Lower leg skin (tissue), 4 donors: ENCODE data around the gene TMEM38A. TPM values are rescaled to one million over a fixed set of nuclear protein-coding genes. Genes with fewer than 3 reads are reported as not detected.

Source experiments
- DNase-seq, 2 donors: peaks; one replicate each; pipeline ENCODE4 v3.0.0-alpha.2; 2019; ENCODE audit warnings: low spot score in 2 of 2
- H3K4me3 ChIP-seq: fragments of 200-600 bp; sonication (generic); 2 replicates; pipeline ENCODE4 v1.5.1; 2017; ENCODE audit warnings: mild to moderate bottlenecking, low read depth; ENCODE audit not compliant: poor library complexity, severe bottlenecking
- CTCF ChIP-seq, 3 donors: fragments of 450-650 bp; IDR thresholded peaks; one replicate each; pipeline ENCODE4 v1.5.1; 2016; ENCODE audit warnings: antibody characterized with exemption in 3 of 3, mild to moderate bottlenecking in 3 of 3, moderate library complexity in 2 of 3
- POLR2A ChIP-seq, 2 donors: fragments of 450-650 bp; IDR thresholded peaks; one replicate each; pipeline ENCODE4 v1.6.1; 2016 to 2017; ENCODE audit warnings: antibody characterized with exemption in 2 of 2, mild to moderate bottlenecking in 1 of 2, moderate library complexity in 1 of 2
- WGBS, 2 donors: methylation state at CpG; one replicate each; pipeline ENCODE4 v1.1.5; 2018; 5-methylcytosine and 5-hydroxymethylcytosine counted together
- intact Hi-C: fragments of 100-400 bp; cut with DNase I; formaldehyde crosslinking; loops from one replicate; pipeline ENCODE4 v1.15.0; 2023; ENCODE audit warnings: low total_unique reads
- total RNA-seq, 4 donors: library from RNA; depleted of rRNA; stranded (reverse); fragments of >200 nt; gene quantifications; one replicate each; pipeline ENCODE4 v1.1.0, GENCODE V29; 2016

The TMEM38A gene
- total RNA-seq, 4 donors from 2014 or later: 1.3 to 3.2 (median 2.2) TPM

DNA sequence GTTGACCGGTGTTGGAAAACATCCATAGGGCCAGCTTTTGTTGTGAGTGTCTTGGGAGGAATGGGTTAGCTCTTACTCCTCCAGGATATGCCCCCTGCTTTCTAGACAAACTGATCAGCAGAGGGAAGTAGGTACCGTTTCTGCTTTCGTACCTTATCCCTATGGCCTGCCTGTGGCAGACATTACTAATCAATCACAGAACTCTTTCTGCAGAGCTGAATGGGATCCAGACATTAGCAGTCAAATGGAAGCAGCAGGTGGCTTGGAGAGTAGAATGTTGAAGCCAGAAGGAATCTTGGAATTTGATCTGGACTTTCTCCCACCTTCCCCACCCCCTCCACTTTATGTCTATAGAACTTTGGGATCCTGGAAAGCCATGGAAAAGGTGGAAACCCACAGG is 75.8 kb downstream of the TMEM38A start:
- WGBS, 2 donors: 64 to 73% methylated on average over 3 of the region's 3 CpGs
- TF ChIP-seq CTCF (IDR thresholded peaks at IDR 0.05) (no peak), POLR2A (IDR thresholded peaks at IDR 0.05) (no peak)
- H3K4me3 ChIP-seq: no peak overlapping the region
- intact Hi-C loops: no loop called here
- DNase-seq: no peak

DNA sequence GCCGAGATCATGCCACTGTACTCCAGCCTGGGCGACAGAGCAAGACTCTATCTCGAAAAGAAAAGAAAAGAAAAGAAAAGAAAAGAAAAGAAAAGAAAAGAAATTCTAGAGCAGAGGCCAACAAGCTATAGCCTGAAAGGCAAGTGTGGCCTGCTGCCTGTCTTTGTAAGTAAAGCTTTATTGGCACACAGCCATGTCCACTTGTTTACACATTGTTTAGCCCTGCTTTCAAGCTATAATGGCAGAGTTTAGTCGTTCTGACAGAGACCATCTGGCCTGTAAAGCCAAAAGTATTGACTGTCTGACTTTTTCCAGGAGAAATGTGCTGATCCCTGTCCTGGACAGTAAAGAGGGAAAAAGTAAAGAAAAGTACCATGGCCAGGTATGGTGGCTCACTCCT is 77.0 kb downstream of the TMEM38A start:
- no peak for DNase-seq
- no peak for TF ChIP-seq CTCF (IDR thresholded peaks at IDR 0.05)
- TF ChIP-seq POLR2A (IDR thresholded peaks at IDR 0.05): no peak
- intact Hi-C loops: no loop called here
- 63 to 73% methylated on average over 4 of the region's 4 CpGs for WGBS, 2 donors
- no peak overlapping the region for H3K4me3 ChIP-seq

DNA sequence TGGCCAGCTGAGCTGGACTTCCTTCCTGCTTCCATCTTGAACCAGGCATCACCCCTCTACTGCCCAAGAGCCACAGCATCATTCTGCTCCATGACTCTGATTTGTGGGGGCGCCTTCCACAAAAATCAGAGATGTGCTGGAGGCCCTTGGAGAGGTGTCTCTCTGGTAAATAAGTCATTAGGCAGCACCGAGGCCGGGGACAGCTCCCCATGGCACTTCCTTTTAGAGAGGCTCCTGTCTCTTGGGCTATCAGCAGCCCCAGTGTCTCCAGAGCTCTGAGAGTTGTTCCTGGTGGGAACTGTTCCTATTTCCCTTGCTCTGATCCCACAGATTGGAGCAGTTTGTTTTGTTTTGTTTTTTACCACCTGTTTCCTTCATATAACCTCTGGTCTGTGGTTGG is 78.6 kb downstream of the TMEM38A start:
- no peak for DNase-seq
- TF ChIP-seq POLR2A (IDR thresholded peaks at IDR 0.05) (no peak), CTCF (IDR thresholded peaks at IDR 0.05) (no peak)
- WGBS, 2 donors: 26 to 29% methylated on average over 3 of the region's 3 CpGs
- no peak overlapping the region for H3K4me3 ChIP-seq
- intact Hi-C loops: no loop called here

Other genes starting within 250 kb of the TMEM38A start
- gene EPS15L1, start 189.2 kb upstream of the TMEM38A start, total RNA-seq: 10 to 100 TPM; 21.4 to 63.3 (median 26.7) TPM
- not detected for gene CALR3, start 165.0 kb upstream of the TMEM38A start, total RNA-seq
- 1 to 10 TPM; 3.7 to 5.0 (median 4.8) TPM for gene C19orf44, start 164.7 kb upstream of the TMEM38A start, total RNA-seq
- gene CHERP, start 118.7 kb upstream of the TMEM38A start, total RNA-seq: 10 to 100 TPM in 3 of 4 donors, 1 to 10 TPM in 1; 9.7 to 32.7 (median 12.6) TPM
- 10 to 100 TPM; 30.7 to 43.2 (median 39.2) TPM for gene SLC35E1, start 88.7 kb upstream of the TMEM38A start, total RNA-seq
- 10 to 100 TPM; 12.0 to 16.6 (median 14.5) TPM for gene MED26, start 32.9 kb upstream of the TMEM38A start, total RNA-seq
- 100 to 1,000 TPM in 1 of 4 donors, 10 to 100 TPM in 3; 78.5 to 125 (median 95.4) TPM for gene SMIM7, start 995 bp upstream of the TMEM38A start, total RNA-seq
- gene NWD1, start 58.7 kb downstream of the TMEM38A start, total RNA-seq: 1 to 10 TPM in 2 of 4 donors, under 1 TPM in 2; 0.30 to 2.3 (median 1.3) TPM
- 10 to 100 TPM; 26.3 to 54.4 (median 40.1) TPM for gene SIN3B, start 168.3 kb downstream of the TMEM38A start, total RNA-seq
- gene F2RL3, start 227.9 kb downstream of the TMEM38A start, total RNA-seq: 10 to 100 TPM in 1 of 4 donors, 1 to 10 TPM in 3; 3.7 to 11.0 (median 5.6) TPM